ENCODE data around the gene NPL.

- TF ChIP-seq CTCF (optimal IDR thresholded peaks at IDR 0.05 in 1 of 3, IDR thresholded peaks at IDR 0.05 in 1 of 3, conservative IDR thresholded peaks at IDR 0.05 in 1 of 3; ENCODE audit: extremely low read depth in 1 of 3, insufficient read depth in 2 of 3, low read length in 3 of 3) = no peak
- TF ChIP-seq EZH2 (IDR thresholded peaks at IDR 0.05; ENCODE audit: low read length) = no peak
Observed at GRCh38 chr1:182872881-182873280, 83.3 kb downstream of the NPL start.

All from keratinocyte (primary cell).